ENCODE results near the gene CACNA1I.

The CACNA1I gene

GRCh38 chr22:39651053-39651996, 80.8 kb downstream of the CACNA1I start:
- DNase-seq (ENCODE audit: low read depth): no peak

DNA sequence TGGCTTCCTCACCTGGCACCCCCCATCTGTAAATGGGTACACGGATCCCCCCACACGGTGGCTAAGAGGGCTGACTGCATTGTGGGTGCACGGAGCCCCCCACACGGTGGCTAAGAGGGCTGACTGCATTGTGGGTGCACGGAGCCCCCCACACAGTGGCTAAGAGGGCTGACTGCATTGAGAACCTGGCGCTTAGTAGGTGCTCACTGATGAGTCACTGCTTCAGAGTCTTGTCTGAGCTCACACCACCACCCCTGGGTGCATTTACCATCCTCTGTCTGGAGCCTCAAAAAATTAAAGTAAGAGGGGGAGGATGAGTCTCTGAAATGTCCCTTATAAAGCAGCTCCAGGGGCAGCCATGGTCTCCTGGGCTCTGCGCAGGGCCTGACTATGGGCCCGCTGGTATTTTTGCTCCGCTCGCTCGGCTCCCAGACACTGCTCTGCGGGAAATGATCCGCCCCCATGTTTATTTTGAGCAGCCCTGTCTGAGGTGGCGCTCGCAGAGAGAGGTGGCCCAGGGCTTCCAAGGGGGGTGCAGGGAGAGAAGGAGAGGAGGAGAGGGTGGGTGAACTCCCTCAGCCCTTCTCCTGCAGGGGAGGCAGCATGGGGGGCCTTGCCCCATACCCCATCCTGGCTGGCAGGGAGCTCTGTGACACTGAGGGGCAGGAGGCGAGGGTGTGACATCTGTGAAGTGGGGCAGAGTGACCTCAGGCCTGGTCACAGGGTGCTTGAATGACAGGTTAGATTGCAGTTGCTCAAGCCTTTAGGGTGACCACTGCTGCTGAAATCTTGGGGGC, 82.6 kb downstream of the CACNA1I start:
- no peak for DNase-seq (ENCODE audit: low read depth)

DNA sequence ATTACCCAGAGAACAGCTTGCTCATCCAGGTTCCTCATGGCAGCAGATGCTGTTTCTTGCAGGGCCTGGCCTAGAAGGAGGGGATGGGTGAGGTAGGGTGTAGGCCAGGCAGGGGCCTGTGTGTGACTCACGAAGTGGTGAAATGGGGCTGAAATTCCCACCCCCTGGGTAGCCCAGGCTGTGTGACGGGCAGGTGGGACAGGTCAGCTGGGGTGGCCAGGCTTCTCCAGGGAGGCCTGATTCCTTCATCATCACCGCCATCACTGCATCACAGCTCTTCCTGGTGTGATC, 83.2 kb downstream of the CACNA1I start:
- DNase-seq (ENCODE audit: low read depth): no peak

GRCh38 chr22:39654131-39654926, 83.8 kb downstream of the CACNA1I start:
- no peak for DNase-seq (ENCODE audit: low read depth)

DNA sequence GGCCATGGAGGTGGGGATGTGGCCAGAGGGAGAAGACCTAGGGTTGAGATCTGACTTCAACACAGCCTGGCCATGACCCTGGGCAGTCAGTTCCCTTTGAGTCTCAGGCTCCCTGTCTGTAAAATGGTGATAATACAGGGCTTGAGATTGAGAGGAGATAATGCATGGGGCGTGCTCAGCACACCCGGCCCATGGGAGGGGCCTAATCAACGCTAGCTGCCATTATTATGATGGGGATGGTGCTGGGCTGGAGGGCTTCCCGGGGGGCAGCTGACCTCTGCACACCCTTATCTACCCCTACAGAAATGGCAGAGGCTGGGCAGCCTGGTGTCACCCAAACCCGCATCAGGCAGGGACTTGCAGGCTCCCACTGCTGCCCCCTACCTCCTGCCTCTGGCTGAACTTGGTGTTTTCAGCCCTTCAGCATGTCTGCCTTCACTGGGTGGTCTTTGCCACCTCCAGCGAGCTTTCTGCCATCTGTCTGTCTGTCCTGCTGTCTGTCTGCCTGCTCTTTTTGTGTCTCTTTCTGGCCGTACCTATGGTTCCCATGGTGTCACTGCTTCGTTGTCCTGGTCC, 84.5 kb downstream of the CACNA1I start:
- DNase-seq (ENCODE audit: low read depth): no peak

DNA sequence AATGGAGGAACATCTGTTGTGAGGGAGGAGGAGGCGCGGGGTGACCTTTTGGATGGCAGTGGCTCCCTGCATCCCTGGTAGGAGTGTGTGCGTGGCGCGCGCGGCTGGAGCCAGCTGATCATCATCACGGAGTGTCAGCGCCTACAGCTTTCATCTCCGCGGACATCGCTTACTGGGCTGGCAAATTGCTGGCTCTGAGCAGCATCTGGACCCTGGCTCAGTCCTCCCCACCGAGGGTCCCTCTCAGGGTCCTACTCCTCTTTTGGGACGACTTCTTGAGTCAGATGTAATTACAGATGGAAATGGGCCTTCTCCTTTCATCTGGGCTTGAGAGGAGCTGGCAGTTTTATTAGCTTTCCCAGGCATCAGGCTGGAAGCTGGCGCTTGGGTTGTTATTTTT, 85.3 kb downstream of the CACNA1I start:
- DNase-seq (ENCODE audit: low read depth): no peak

- DNase-seq (ENCODE audit: low read depth): no peak
These were observed 86.2 kb downstream of the CACNA1I start for GRCh38 chr22:39656495-39657490.

GRCh38 chr22:39658367-39658766, 87.8 kb downstream of the CACNA1I start:
- DNase-seq (ENCODE audit: low read depth): no peak

DNA sequence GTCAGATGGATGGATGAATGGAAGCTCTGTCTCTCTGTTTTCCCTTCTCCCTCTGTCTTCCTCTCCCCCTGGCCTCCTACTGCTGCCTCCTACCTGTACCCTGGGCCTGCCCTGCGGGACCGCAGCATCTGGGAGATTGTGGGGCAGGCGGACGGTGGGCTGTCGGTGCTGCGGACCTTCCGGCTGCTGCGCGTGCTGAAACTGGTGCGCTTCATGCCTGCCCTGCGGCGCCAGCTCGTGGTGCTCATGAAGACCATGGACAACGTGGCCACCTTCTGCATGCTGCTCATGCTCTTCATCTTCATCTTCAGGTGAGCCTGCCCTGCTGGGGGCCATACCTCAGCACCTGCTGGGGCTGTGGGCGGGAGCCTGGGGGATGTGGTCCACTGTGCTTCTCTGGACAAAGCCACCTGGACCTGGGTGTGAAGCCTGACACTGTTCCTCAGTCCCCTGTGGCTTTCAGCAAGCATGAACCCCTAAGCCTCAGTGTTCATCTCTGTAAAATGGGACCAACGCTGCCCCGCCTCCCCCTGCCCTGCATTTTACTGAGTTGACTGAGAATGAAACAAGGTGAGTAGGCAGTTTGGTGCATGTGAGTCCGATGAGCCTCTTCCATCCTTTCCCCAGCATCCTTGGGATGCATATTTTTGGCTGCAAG, 88.4 kb downstream of the CACNA1I start:
- DNase-seq (ENCODE audit: low read depth): no peak

GRCh38 chr22:39661501-39661841, 90.9 kb downstream of the CACNA1I start:
- DNase-seq (ENCODE audit: low read depth): no peak

GRCh38 chr22:39661842-39662685, 91.5 kb downstream of the CACNA1I start:
- DNase-seq (ENCODE audit: low read depth): no peak

DNA sequence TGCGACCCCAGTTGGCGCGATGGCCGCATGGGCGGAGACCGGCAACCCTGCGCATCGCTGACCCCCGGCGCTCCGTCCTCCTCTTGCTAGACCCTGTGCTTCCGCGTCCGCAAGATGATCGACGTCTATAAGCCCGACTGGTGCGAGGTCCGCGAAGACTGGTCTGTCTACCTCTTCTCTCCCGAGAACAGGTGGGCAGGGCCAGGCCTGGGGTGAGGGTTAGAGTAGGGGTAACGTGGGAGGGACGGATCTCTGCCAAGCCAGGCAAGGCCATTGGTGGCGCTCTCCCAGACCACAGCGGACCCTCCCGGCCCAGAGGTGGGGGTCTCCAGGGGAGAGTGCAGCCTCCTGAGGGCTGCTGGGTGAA, 92.1 kb downstream of the CACNA1I start:
- DNase-seq (ENCODE audit: low read depth): no peak

- no peak for DNase-seq (ENCODE audit: low read depth)
These were observed 93.2 kb downstream of the CACNA1I start for GRCh38 chr22:39663751-39664150.

- no peak for DNase-seq (ENCODE audit: low read depth)
These were observed 94.1 kb downstream of the CACNA1I start for GRCh38 chr22:39664485-39665200.

GRCh38 chr22:39665229-39665628, 94.7 kb downstream of the CACNA1I start:
- peak; percentile 10 for DNase-seq (ENCODE audit: low read depth)

DNA sequence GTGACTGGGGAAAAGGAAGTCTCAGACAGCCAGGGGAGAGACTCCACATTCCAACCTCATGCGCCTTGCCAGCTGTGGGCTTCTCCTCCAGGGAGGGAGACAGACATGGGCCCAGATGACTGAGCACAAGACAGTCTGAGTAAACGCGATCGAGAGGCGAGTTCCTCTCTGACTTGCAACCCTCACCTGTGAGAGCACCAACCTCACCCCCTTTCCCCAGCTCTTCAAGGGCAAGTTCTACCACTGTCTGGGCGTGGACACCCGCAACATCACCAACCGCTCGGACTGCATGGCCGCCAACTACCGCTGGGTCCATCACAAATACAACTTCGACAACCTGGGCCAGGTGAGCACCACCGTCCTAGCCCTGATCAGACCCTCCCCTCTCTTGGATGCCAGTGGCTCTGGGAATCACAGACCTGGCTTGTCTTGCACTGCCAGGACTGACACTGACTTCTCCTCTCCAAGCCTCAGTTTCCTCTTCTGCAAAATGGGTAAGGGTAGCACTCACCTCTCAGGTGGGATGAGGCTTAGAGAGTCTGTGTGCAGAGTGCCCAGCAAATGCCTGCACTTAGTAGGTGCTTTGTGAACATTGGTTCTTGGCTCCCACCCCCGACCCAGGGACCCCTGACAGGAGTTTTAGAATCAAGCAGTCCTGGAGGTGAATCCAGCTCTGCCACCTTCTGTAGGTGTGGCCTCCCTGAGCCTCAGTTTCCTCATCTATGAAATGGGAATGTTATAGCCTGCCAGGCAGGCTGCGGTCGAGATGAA, 95.3 kb downstream of the CACNA1I start:
- DNase-seq (ENCODE audit: low read depth): no peak

- DNase-seq (ENCODE audit: low read depth): no peak
These were observed 95.9 kb downstream of the CACNA1I start for GRCh38 chr22:39666495-39666894.

DNA sequence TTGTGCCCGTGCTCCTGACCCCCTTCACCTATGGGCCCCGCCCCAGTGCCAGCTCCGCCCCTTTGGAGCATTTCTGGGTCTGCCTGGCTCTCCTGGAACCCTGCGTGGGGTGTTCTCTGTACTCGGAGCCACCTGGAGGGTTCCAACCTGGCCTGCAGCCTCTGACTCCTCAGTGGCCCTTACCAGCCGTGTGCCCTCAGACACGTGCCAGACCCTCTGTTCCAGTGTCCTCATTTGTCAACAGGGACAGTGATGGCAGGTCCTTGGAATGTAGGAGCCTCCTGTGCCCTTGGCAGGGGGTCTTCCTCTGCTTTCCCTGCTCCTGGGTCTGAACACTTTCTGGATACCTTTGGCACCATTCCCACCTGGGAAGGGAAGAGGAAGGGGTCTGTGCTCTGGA, 96.4 kb downstream of the CACNA1I start:
- DNase-seq (ENCODE audit: low read depth): no peak

All from ELR (cell line).